ENCODE results near the gene FKTN.

Gene FKTN

DNA sequence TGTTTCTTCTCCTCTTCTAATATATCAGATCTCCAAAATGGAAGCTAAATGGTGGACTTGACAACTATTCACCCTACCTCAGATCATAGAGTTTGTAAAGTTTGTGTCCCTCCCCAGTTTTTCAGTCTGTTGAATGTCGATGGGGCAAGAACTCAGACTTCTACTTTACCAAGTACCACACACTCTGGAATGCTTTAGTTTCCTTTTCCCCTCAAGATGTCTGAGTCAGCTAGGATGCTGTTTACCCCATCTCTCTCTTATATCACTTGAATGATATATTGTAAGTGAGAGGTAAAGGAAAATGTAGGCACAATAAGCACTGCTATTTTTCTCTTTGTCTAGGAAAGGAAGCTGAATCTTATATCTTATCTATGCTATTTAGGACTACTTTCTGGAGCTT lies 78.4 kb downstream of the FKTN start:
- DNase-seq: no peak

DNA sequence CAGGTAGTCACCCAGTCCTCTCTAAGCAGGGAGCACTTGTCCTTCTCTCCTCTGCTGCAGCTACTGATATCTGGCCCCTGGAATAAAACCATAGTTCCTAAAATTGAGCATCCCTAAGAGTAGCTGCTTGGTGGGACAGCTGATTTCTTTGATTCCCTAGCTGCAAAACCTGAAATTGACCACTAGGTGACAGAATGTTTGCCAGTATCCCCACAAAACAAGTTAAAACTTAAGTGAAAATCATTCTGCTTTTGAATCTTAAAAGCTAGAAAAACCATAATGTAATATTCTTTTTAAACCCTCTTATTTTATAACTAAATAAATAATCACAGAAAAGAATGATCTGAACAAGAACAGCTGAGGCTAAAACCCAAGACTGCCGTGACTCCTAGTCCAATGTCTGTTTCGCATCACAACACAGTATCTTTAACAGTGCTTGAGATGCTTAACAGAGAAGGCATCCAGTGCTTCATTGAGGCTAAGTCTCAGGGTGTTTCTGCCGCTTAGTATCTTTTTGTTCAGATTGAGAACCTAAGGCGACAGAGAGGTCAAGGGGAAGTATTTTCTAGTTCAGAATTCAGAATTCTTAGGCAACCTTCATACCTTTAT lies 80.0 kb downstream of the FKTN start:
- no peak for DNase-seq

- no peak for DNase-seq
Observed at GRCh38 chr9:105639936-105640335, 82.0 kb downstream of the FKTN start.

DNA sequence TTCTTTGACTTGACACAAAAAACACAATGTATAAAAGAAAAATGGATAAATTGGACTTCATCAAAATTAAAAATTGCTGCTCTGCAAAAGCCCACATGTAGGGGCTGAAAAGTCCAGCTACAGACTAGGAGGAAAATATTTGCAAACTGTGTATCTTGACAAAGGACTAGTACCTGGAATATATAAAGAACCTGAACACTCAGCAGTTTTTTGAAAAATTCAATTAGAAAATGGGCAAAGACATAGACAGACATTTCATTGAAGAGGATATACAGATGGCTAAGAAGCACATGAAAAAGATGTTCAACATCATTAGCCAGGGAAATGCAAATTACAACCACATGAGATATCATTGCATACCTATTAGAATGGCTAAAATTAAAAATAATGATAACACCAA lies 85.9 kb downstream of the FKTN start:
- no peak for DNase-seq

GRCh38 chr9:105646879-105647594 lies 89.1 kb downstream of the FKTN start:
- DNase-seq: no peak

GRCh38 chr9:105647595-105648349 lies 89.8 kb downstream of the FKTN start:
- no peak for DNase-seq

DNA sequence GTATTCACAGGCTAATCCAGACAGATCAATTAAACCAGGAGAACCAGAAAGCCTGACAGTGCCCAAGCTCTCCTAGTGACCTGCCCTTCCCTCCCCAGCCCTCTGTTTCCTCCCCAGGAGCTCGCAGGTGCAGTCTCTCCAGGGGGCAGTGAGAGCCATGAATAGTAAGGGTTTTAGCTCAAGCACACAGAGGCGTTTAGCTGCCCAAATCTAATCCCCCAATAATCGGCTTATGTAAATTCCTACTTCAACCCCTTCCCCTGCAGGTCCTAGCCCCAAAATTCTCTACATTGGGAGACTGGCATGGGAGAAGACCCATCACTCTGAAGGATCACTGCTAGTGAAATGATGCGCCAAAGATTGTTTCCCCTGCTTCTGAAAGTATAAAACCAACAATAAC lies 93.9 kb downstream of the FKTN start:
- no peak for DNase-seq

GRCh38 chr9:105656131-105656921 lies 98.4 kb downstream of the FKTN start:
- DNase-seq: no peak

GRCh38 chr9:105658351-105658750 lies 100.4 kb downstream of the FKTN start:
- DNase-seq: no peak

GRCh38 chr9:105661011-105661410 lies 103.1 kb downstream of the FKTN start:
- no peak for DNase-seq

DNA sequence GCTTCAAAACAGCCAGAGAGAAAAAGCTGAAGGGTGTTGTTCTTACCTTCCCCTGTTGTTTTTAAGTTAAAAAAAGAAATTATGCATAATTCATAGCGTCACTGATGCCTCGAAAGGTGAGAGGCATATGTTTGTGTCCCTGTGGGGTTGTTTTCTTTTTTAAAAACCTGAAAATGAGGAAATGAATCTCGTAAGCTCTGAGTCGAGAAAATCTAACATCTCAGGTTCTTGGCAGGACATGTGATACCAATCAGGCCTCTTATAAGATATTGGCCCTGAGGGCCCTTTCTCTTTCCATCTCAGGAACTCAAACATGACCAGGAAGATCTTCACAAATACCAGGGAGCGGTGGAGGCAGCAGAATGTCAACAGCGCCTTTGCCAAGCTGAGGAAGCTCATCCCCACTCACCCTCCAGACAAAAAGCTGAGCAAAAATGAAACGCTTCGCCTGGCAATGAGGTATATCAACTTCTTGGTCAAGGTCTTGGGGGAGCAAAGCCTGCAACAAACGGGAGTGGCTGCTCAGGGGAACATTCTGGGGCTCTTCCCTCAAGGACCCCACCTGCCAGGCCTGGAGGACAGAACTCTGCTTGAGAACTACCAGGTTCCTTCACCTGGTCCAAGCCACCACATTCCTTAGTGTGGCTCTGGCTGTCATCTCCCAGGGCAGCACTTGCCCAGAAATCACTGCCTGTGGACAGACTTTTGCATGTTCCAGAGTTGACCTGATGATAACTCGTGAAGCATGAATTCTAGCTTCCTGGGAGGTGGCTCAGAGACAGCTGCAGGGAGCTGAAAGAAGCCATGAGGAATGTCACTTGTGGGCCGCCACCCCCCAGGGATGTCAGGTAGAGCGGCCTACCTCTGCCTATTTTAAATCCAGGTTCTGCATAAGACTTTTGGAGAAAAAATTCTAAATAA lies 104.5 kb downstream of the FKTN start, which contains the start of gene TAL2:
TAL2 (plus strand) TSS at position 274 of the 921 bp plus-strand sequence; CDS start at position 314, 40 bp downstream.
- DNase-seq: no peak

GRCh38 chr9:105663914-105664313 lies 106.0 kb downstream of the FKTN start:
- no peak for DNase-seq

- no peak for DNase-seq
Observed at GRCh38 chr9:105667867-105668266, 109.9 kb downstream of the FKTN start.

GRCh38 chr9:105670315-105670714 lies 112.4 kb downstream of the FKTN start:
- no peak for DNase-seq

GRCh38 chr9:105670775-105671174 lies 112.8 kb downstream of the FKTN start:
- no peak for DNase-seq

DNA sequence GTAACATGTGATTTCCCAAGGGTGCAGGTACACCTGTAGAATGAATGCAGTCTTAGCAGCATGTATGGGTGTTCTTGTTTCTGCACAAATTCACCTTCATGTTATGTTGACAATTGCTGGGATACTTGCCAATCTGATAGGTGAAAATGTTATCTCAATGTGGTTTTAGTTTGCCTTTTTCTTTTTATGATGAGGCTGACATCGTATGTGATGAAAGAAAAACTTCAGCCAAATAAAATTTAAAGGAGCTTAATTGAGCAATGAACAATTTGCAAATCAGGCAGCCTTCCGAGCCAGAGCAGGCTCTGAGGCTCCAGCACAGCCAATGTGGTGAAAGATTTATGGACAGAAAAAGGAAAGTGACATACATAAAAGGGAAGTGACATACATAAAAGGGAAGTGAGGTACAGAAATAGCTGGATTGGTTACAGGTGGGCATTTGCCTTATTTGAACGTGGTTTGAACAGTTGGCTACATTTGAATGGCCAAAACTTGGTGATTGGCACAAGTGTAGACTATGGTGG lies 114.8 kb downstream of the FKTN start:
- DNase-seq: peak; percentile 42

DNA sequence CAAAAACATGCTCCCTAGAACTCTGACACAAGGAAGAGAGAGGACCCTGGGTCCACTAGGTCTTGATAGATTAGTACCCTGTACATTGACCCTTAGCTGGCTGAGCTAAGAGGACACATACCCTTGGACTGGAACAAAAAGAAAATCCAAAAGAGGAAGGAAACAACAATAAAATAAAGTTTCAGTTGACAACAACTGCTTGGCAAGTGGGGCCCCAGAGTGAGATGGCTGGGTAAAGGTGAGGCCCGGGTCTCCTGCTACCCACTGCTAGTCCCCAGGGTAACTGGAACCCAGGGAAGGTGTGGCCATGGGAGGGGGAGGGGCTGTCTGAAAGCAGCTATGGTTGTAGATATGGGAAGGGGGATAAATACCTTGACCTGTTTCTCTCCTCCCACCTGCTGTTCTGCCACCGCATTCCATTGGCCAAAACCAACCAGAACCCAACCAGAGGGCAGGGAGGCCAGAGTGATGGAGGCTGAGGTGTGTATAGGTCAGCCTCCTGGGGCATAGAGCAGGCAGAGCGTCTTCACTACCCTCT lies 116.0 kb downstream of the FKTN start:
- DNase-seq: no peak

- no peak for DNase-seq
Observed at GRCh38 chr9:105676351-105676923, 118.5 kb downstream of the FKTN start.

DNA sequence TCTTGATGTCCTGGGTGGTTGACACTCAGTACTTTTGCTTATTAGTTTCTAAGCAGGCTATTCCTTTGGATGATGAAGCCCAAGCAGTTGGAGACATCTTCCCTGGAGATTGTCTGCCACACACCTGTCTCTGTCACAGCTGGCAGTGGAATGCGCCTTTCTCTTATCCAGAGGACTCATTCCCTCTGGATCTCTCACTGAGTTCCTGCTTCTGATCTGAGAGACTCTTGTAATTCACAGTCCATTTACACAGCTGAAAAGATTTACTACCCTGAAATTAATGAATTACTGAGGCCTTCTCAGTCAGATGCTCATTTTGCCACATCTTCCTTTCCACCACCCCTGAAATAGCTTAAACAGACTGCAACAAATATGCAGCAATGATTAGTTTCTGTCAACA lies 120.2 kb downstream of the FKTN start:
- no peak for DNase-seq

- DNase-seq: no peak
Observed at GRCh38 chr9:105678781-105679180, 120.8 kb downstream of the FKTN start.
